ENCODE measurements around the gene HRH2.

GRCh38 chr5:175731756-175732465 lies 74.0 kb downstream of the HRH2 start:
- TF ChIP-seq USF2 (CRISPR knock-in tag; IDR thresholded peaks at IDR 0.05) (no peak), ATF3 (CRISPR knock-in tag; conservative IDR thresholded peaks at IDR 0.05) (no peak), ZNF138 (CRISPR knock-in tag; conservative IDR thresholded peaks at IDR 0.05) (no peak), CTCF (IDR thresholded peaks at IDR 0.05) (no peak), ZNF423 (CRISPR knock-in tag; IDR thresholded peaks at IDR 0.05) (no peak), PREB (CRISPR knock-in tag; IDR thresholded peaks at IDR 0.05; ENCODE audit: borderline replicate concordance) (no peak), SMAD3 (CRISPR knock-in tag; IDR thresholded peaks at IDR 0.05; ENCODE audit: borderline replicate concordance) (no peak), ZBTB43 (CRISPR knock-in tag; IDR thresholded peaks at IDR 0.05) (no peak), TP53 (CRISPR knock-in tag; IDR thresholded peaks at IDR 0.05) (no peak), SP1 (CRISPR knock-in tag; conservative IDR thresholded peaks at IDR 0.05) (no peak), ATF1 (CRISPR knock-in tag; IDR thresholded peaks at IDR 0.05) (no peak), ZBTB21 (CRISPR knock-in tag; IDR thresholded peaks at IDR 0.05; ENCODE audit: borderline replicate concordance) (no peak), RELA (CRISPR knock-in tag; IDR thresholded peaks at IDR 0.05; ENCODE audit: borderline replicate concordance) (no peak), ZNF232 (CRISPR knock-in tag; IDR thresholded peaks at IDR 0.05) (no peak)

Measured in WTC11 (cell line).